Dendritic cell treated with granulocyte-macrophage colony-stimulating factor and Interleukin-4, amounts not matched to agents 40 ng/mL and 50 ng/mL, for 4 days (primary cell): Measurements from ENCODE around the gene COL7A1.
A peak's percentile ranks its signal among the peaks of the same experiment; 100 is the strongest.
"Not testable (repeated sequence)": the region's sequence is repeated elsewhere in the genome, so short reads cannot be mapped to it uniquely, and the experiment has no call there.

Experiments used
- H3K27ac Mint-ChIP-seq: one replicate; pipeline ENCODE4 v1.8.0; 2022; ENCODE audit warnings: mild to moderate bottlenecking, mixed read lengths
- H3K27me3 Mint-ChIP-seq: one replicate; pipeline ENCODE4 v1.8.0; 2022; ENCODE audit warnings: mild to moderate bottlenecking, mixed read lengths
- H3K36me3 Mint-ChIP-seq: one replicate; pipeline ENCODE4 v1.8.0; 2022; ENCODE audit warnings: low read depth, mixed read lengths
- H3K4me1 Mint-ChIP-seq: one replicate; pipeline ENCODE4 v1.8.0; 2022; ENCODE audit warnings: low read depth, mixed read lengths
- H3K4me3 Mint-ChIP-seq: one replicate; pipeline ENCODE4 v1.8.0; 2022; ENCODE audit warnings: mild to moderate bottlenecking, moderate library complexity, mixed read lengths
- H3K9me3 Mint-ChIP-seq: one replicate; pipeline ENCODE4 v1.8.0; 2022; ENCODE audit warnings: mixed read lengths
- intact Hi-C: fragments of 100-400 bp; cut with micrococcal nuclease; formaldehyde crosslinking; loops from one replicate; pipeline ENCODE4 v1.15.0; 2022

Gene COL7A1

GRCh38 chr3:48555949-48556795 lies 39.0 kb downstream of the COL7A1 start:
- H3K4me1 Mint-ChIP-seq: peaks cover 85% of the 10 kb centered on the region
- peaks cover 21% of the 10 kb centered on the region for H3K36me3 Mint-ChIP-seq
- H3K27ac Mint-ChIP-seq: peak overlapping the region; percentile 98
- H3K4me3 Mint-ChIP-seq: peak overlapping the region; percentile 85
- H3K9me3 Mint-ChIP-seq: no peaks in the 10 kb centered on the region
- no peaks in the 10 kb centered on the region for H3K27me3 Mint-ChIP-seq
- intact Hi-C loops: loop anchor here (5.0 kb wide), 2 partner anchors 51 to 81 kb away; partner anchors contain the start of genes SLC26A6 and UQCRC1

GRCh38 chr3:48555231-48555948 lies 39.7 kb downstream of the COL7A1 start:
- Mint-ChIP-seq H3K4me1 (peaks cover 83% of the 10 kb centered on the region), H3K36me3 (peaks cover 27% of the 10 kb centered on the region), H3K9me3 (no peaks in the 10 kb centered on the region), H3K4me3 (peak overlapping the region; percentile 85), H3K27me3 (no peaks in the 10 kb centered on the region), H3K27ac (peak overlapping the region; percentile 98)
- intact Hi-C loops: loop anchor here (5.0 kb wide), 2 partner anchors 52 to 82 kb away; partner anchors contain the start of genes SLC26A6 and UQCRC1

GRCh38 chr3:48553886-48554845 lies 41.0 kb downstream of the COL7A1 start:
- Mint-ChIP-seq H3K36me3 (peaks cover 38% of the 10 kb centered on the region), H3K4me1 (peaks cover 83% of the 10 kb centered on the region), H3K27ac (peak overlapping the region; percentile 83), H3K4me3 (no peak overlapping the region), H3K9me3 (no peaks in the 10 kb centered on the region), H3K27me3 (no peaks in the 10 kb centered on the region)
- intact Hi-C loops: no loop called here

- peak overlapping the region; percentile 83 for H3K27ac Mint-ChIP-seq
- H3K36me3 Mint-ChIP-seq: peaks cover 46% of the 10 kb centered on the region
- H3K27me3 Mint-ChIP-seq: no peaks in the 10 kb centered on the region
- H3K9me3 Mint-ChIP-seq: no peaks in the 10 kb centered on the region
- H3K4me3 Mint-ChIP-seq: peak overlapping the region; percentile 22
- H3K4me1 Mint-ChIP-seq: peaks cover 83% of the 10 kb centered on the region
- intact Hi-C loops: no loop called here
These were observed 41.8 kb downstream of the COL7A1 start for GRCh38 chr3:48553361-48553760.

GRCh38 chr3:48552111-48552951 lies 42.8 kb downstream of the COL7A1 start:
- intact Hi-C loops: no loop called here
- Mint-ChIP-seq H3K4me1 (peaks cover 76% of the 10 kb centered on the region), H3K36me3 (peaks cover 56% of the 10 kb centered on the region), H3K4me3 (no peak overlapping the region), H3K27me3 (no peaks in the 10 kb centered on the region), H3K27ac (peak overlapping the region; percentile 39), H3K9me3 (no peaks in the 10 kb centered on the region)

- H3K27ac Mint-ChIP-seq: peak overlapping the region; percentile 39
These were observed 43.5 kb downstream of the COL7A1 start for GRCh38 chr3:48551651-48552050.

GRCh38 chr3:48548729-48549705 lies 46.1 kb downstream of the COL7A1 start:
- no peak overlapping the region for H3K4me3 Mint-ChIP-seq
- peak overlapping the region; percentile 37 for H3K27ac Mint-ChIP-seq
- no peaks in the 10 kb centered on the region for H3K9me3 Mint-ChIP-seq
- peaks cover 72% of the 10 kb centered on the region for H3K36me3 Mint-ChIP-seq
- no peaks in the 10 kb centered on the region for H3K27me3 Mint-ChIP-seq
- intact Hi-C loops: loop anchor here (1.0 kb wide), 1 partner anchor 84 kb away; no protein-coding TSS in a partner anchor
- peaks cover 61% of the 10 kb centered on the region for H3K4me1 Mint-ChIP-seq

More at GRCh38 chr3:48551651-48552050, 43.5 kb downstream of the COL7A1 start:
- H3K4me3 Mint-ChIP-seq, H3K9me3 Mint-ChIP-seq, intact Hi-C loops, H3K27me3 Mint-ChIP-seq: not testable (repeated sequence)
- peaks cover 61% of the 10 kb centered on the region for H3K36me3 Mint-ChIP-seq
- peaks cover 69% of the 10 kb centered on the region for H3K4me1 Mint-ChIP-seq

GRCh38 chr3:48548126-48548525 lies 47.0 kb downstream of the COL7A1 start:
- intact Hi-C loops: loop anchor here (1.0 kb wide), 1 partner anchor 83 kb away; no protein-coding TSS in a partner anchor
- H3K27ac Mint-ChIP-seq: no peak overlapping the region
- no peaks in the 10 kb centered on the region for H3K9me3 Mint-ChIP-seq
- no peak overlapping the region for H3K4me3 Mint-ChIP-seq
- H3K27me3 Mint-ChIP-seq: no peaks in the 10 kb centered on the region
- H3K4me1 Mint-ChIP-seq: peaks cover 60% of the 10 kb centered on the region
- H3K36me3 Mint-ChIP-seq: peaks cover 77% of the 10 kb centered on the region

GRCh38 chr3:48546203-48546829 lies 48.8 kb downstream of the COL7A1 start:
- no peaks in the 10 kb centered on the region for H3K9me3 Mint-ChIP-seq
- H3K4me1 Mint-ChIP-seq: peaks cover 65% of the 10 kb centered on the region
- H3K36me3 Mint-ChIP-seq: peaks cover 80% of the 10 kb centered on the region
- intact Hi-C loops: no loop called here
- H3K27me3 Mint-ChIP-seq: no peaks in the 10 kb centered on the region
- H3K4me3 Mint-ChIP-seq: no peak overlapping the region
- peak overlapping the region; percentile 56 for H3K27ac Mint-ChIP-seq

- peaks cover 85% of the 10 kb centered on the region for H3K36me3 Mint-ChIP-seq
- H3K27me3 Mint-ChIP-seq: no peaks in the 10 kb centered on the region
- H3K4me1 Mint-ChIP-seq: peaks cover 46% of the 10 kb centered on the region
- intact Hi-C loops: no loop called here
- no peaks in the 10 kb centered on the region for H3K9me3 Mint-ChIP-seq
- H3K4me3 Mint-ChIP-seq: no peak overlapping the region
- peak overlapping the region; percentile 85 for H3K27ac Mint-ChIP-seq
These were observed 51.0 kb downstream of the COL7A1 start for GRCh38 chr3:48544141-48544540.

GRCh38 chr3:48543271-48543866 lies 51.8 kb downstream of the COL7A1 start:
- H3K27ac Mint-ChIP-seq: peak overlapping the region; percentile 85
- intact Hi-C loops: no loop called here
- H3K36me3 Mint-ChIP-seq: peaks cover 85% of the 10 kb centered on the region
- H3K27me3 Mint-ChIP-seq: no peaks in the 10 kb centered on the region
- H3K4me1 Mint-ChIP-seq: peaks cover 39% of the 10 kb centered on the region
- H3K9me3 Mint-ChIP-seq: no peaks in the 10 kb centered on the region
- H3K4me3 Mint-ChIP-seq: peak overlapping the region; percentile 1
